Esophagus muscularis mucosa (tissue), 3 donors: ENCODE data around the gene COG5.

Experiments used
- CTCF ChIP-seq, 3 experiments: fragments of 200-600 bp in 2 of 3; fragments of 450-650 bp in 1 of 3; sonication (generic) in 2 of 3; IDR thresholded peaks; one replicate each; pipeline ENCODE4 v1.5.1; 2017 to 2019; ENCODE audit warnings: antibody characterized with exemption in 3 of 3, mild to moderate bottlenecking in 2 of 3, moderate library complexity in 1 of 3
- POLR2A ChIP-seq: fragments of 450-650 bp; IDR thresholded peaks from one replicate; pipeline ENCODE4 v1.6.1; 2017; ENCODE audit warnings: antibody characterized with exemption, moderate library complexity, mild to moderate bottlenecking, low read depth

GRCh38 chr7:107253599-107253998 is 310.1 kb downstream of the COG5 start:
- TF ChIP-seq CTCF (IDR thresholded peaks at IDR 0.05) (no peak), POLR2A (no peak)
